Psoas muscle (tissue), 8 donors: ENCODE measurements around the gene HRK. TPM values are rescaled to one million over a fixed set of nuclear protein-coding genes. Genes with fewer than 3 reads are reported as not detected.

Experiments used
- ATAC-seq, 4 donors: fragments of 200-7000 bp; cut with Tn5 transposase; one replicate each; pipeline ENCODE4 v1.9.1; 2020; ENCODE audit warnings: moderate library complexity in 3 of 4, mild to moderate bottlenecking in 2 of 4
- DNase-seq, 2 donors: peaks; one replicate each; pipeline ENCODE4 v3.0.0-alpha.2; 2020
- H3K27ac ChIP-seq: fragments of 200-600 bp; one replicate; pipeline ENCODE4 v1.8.0; 2022
- H3K27me3 ChIP-seq, 3 donors: fragments of 200-600 bp in 1 of 3; one replicate each; pipeline versions ENCODE4 v1.6.1 to v1.8.0; 2013 to 2022; ENCODE audit warnings: low read length in 2 of 3, mild to moderate bottlenecking in 2 of 3, moderate library complexity in 1 of 3; ENCODE audit not compliant: insufficient read depth in 3 of 3
- H3K36me3 ChIP-seq, 2 donors: fragments of 200-600 bp in 1 of 2; one replicate each; pipeline versions ENCODE4 v1.6.1 to v1.8.0; 2013 to 2022; ENCODE audit warnings: low read depth in 1 of 2, mild to moderate bottlenecking in 1 of 2, moderate library complexity in 1 of 2; ENCODE audit not compliant: insufficient read depth in 1 of 2
- H3K4me1 ChIP-seq: fragments of 200-600 bp; one replicate; pipeline ENCODE4 v1.8.0; 2022
- H3K4me3 ChIP-seq: fragments of 200-600 bp; one replicate; pipeline ENCODE4 v1.8.0; 2022; ENCODE audit warnings: mild to moderate bottlenecking
- H3K9me3 ChIP-seq: fragments of 200-600 bp; one replicate; pipeline ENCODE4 v1.8.0; 2022
- WGBS, 3 donors: extraction: QIAGEN DNeasy Blood & Tissue Kit; methylation state at CpG; one replicate each; pipeline versions ENCODE4 v1.1.6 to v1.1.7; 2013; 5-methylcytosine and 5-hydroxymethylcytosine counted together
- intact Hi-C, 2 donors: fragments of 100-400 bp; cut with DNase I; formaldehyde crosslinking; loops; one replicate each; pipeline versions ENCODE4 v1.11.0 to v1.14.2; 2022
- polyA plus RNA-seq, 3 donors: library from polyadenylated mRNA; stranded (reverse); fragments of 200-250 nt; gene quantifications; one replicate each; pipeline ENCODE4 v1.2.3, GENCODE V29; 2013
- total RNA-seq, 4 donors: library from RNA; stranded (reverse); fragmentation: NEBNext Ultra II Directional in 2 of 4; extraction: Animal tissue kit (Norgen Biotek cat#: 25700) in 2 of 4; gene quantifications; one replicate each; pipeline versions ENCODE4 v1.2.1 to v1.2.4, GENCODE V29; 2021 to 2023
- TF ChIP-seq, protein P1 (sequence below): fragments of 200-600 bp; IDR thresholded peaks from one replicate; pipeline ENCODE4 v1.8.0; 2022; ENCODE audit warnings: antibody characterized with exemption
- donor health status: healthy with polysubstance abuse.
- donor health status: DM: no; HTN: no; CAD: no; lungs with moderate emphysema.
- donor health status: Bipolar disorder and iron deficiency.
- donor health status: healthy.
- donor health status: DM: yes; HTN: yes; CAD: no.
- donor health status: DM: no; HTN: no; CAD: no.
- donor health status: DM: no; HTN: no; CAD: no.
- donor health status: DM: yes; HTN: yes; CAD: no.

The HRK gene
- total and polyA plus RNA-seq, 7 donors, result under 0.01 to 0.60 (median 0.01) TPM; not detected in 2

DNA sequence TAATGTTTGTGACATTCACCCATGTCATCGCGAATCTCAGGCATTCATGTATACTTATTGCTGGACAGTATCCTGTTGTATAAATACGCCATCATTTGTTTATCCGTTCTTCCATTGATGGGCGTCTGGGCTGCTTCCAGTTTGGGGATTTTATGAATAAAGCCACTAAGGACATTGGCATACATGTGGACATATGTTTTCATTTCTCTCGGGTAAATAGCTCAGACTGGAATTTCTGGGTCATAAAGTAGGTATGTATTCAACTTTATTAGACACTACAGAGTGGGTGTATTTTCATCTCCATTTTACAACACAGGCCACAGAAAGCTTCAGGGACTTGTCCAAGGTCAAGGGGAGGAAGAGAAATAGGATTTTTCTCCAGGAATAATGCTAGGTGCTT, 48.9 kb downstream of the HRK start:
- H3K9me3 ChIP-seq, result no peaks in the 10 kb centered on the region
- no peaks in the 10 kb centered on the region for H3K4me1 ChIP-seq
- TF ChIP-seq, protein P1, sequence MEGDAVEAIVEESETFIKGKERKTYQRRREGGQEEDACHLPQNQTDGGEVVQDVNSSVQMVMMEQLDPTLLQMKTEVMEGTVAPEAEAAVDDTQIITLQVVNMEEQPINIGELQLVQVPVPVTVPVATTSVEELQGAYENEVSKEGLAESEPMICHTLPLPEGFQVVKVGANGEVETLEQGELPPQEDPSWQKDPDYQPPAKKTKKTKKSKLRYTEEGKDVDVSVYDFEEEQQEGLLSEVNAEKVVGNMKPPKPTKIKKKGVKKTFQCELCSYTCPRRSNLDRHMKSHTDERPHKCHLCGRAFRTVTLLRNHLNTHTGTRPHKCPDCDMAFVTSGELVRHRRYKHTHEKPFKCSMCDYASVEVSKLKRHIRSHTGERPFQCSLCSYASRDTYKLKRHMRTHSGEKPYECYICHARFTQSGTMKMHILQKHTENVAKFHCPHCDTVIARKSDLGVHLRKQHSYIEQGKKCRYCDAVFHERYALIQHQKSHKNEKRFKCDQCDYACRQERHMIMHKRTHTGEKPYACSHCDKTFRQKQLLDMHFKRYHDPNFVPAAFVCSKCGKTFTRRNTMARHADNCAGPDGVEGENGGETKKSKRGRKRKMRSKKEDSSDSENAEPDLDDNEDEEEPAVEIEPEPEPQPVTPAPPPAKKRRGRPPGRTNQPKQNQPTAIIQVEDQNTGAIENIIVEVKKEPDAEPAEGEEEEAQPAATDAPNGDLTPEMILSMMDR, result no peak
- WGBS, 3 donors, result 83 to 86% (median 84%) methylated on average over 6 of the region's 6 CpGs
- intact Hi-C loops, result no loop called here
- no peaks in the 10 kb centered on the region for H3K27me3 ChIP-seq
- H3K27ac ChIP-seq, result no peak overlapping the region
- ATAC-seq (no peak), DNase-seq (no peak)
- no peaks in the 10 kb centered on the region for H3K36me3 ChIP-seq
- H3K4me3 ChIP-seq, result no peak overlapping the region

DNA sequence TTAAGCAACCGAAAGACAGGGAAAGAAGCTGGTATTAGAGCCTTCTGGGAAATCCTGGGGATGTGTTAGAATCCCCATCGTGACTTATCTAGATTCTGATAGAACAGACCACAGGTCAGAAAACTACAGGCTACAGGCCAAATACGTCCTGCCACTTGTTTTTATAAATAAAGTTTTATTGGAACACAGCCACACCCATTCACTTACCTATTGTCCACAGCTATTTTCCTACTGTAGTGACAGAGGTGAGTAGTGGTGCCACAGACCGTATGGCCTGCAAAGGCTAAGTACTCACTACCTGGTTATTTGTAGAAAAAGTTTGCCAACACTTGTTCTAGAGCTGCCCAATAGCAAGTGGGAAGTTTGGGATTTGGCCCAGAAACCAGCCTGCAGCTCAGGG, 53.8 kb downstream of the HRK start:
- intact Hi-C loops, result no loop called here
- no peaks in the 10 kb centered on the region for H3K27me3 ChIP-seq
- ATAC-seq, result no peak
- H3K4me3 ChIP-seq, result no peak overlapping the region
- no peaks in the 10 kb centered on the region for H3K9me3 ChIP-seq
- WGBS, 3 donors, result 84 to 96% (median 94%) methylated on average over 4 of the region's 4 CpGs
- TF ChIP-seq, protein P1, result no peak
- no peak overlapping the region for H3K27ac ChIP-seq
- no peaks in the 10 kb centered on the region for H3K4me1 ChIP-seq
- DNase-seq, result no peak
- no peaks in the 10 kb centered on the region for H3K36me3 ChIP-seq

DNA sequence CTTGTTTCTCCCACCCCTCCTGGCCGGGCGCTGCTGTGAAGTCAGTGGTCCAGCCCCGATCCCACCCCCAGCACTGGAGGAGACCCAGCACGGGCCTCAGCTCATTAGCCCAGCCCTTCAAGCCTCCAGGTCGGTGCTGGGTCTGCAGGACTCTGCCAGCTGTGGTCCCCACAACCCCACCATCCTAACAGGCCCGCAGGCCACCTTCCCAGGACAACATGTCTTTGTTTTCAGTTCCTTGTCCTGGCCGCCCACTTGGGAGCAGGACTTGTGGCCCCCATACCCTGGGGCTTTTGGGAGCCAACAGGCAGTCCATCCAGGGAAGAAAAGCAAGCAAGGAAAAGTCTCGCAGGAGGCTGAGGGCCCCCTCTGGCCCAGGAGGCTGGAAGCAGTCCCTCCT, 60.0 kb downstream of the HRK start:
- Histone ChIP-seq H3K27ac (no peak overlapping the region), H3K4me1 (peaks cover 10% of the 10 kb centered on the region), H3K4me3 (no peak overlapping the region), H3K27me3 (no peaks in the 10 kb centered on the region), H3K36me3 (no peaks in the 10 kb centered on the region), H3K9me3 (no peaks in the 10 kb centered on the region)
- intact Hi-C loops, result loop anchor here (2.0 to 5.0 kb wide), 2 partner anchors 84 to 99 kb away; no protein-coding TSS in a partner anchor
- TF ChIP-seq, protein P1, result no peak
- no peak for ATAC-seq
- DNase-seq, result no peak
- 60 to 71% (median 63%) methylated on average over 8 of the region's 8 CpGs for WGBS, 3 donors

DNA sequence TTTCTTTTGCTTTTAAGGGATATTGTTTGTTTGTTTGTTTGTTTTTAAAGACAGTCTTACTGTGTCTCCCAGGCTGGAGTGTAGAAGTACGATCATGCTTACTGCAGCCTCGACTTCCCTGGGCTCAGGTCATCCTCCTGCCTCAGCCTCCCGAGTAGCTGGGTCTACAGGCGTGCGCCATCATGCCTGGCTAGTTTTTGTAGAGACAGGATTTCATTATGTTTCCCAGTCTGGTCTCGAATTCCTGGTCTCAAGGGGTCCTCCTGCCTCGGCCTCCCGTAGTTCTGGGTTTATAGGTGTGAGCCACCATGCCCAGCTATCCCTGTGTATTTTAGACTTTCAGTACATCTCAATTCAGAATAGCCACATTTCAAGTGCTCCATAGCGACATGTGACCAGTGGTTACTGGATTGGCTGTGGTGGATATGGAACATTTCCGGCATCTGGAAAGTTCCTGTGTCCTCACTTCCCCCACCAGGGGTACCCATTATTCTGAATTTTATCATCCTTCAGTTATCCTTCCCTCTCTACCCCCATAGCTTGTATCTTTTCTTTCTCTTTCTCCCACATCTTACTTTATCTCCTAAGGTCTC, 61.1 kb downstream of the HRK start:
- Histone ChIP-seq H3K27ac (no peak overlapping the region), H3K9me3 (no peaks in the 10 kb centered on the region), H3K4me3 (no peak overlapping the region), H3K36me3 (no peaks in the 10 kb centered on the region), H3K4me1 (peaks cover 10% of the 10 kb centered on the region), H3K27me3 (no peaks in the 10 kb centered on the region)
- no peak for ATAC-seq
- TF ChIP-seq, protein P1, result no peak
- DNase-seq, result no peak
- intact Hi-C loops, result loop anchor here (2.0 to 5.0 kb wide), 2 partner anchors 83 to 98 kb away; no protein-coding TSS in a partner anchor
- 85 to 88% (median 85%) methylated on average over 10 of the region's 10 CpGs for WGBS, 3 donors
